HepG2 (cell line): Measurements from ENCODE around the gene TC2N. TPM values are rescaled to one million over a fixed set of nuclear protein-coding genes. Genes with fewer than 3 reads are reported as not detected.

ENCODE experiments used
- ATAC-seq: fragments of 200-7000 bp; cut with Tn5 transposase; 3 replicates; pipeline ENCODE4 v1.9.1; 2020; ENCODE audit warnings: mild to moderate bottlenecking, moderate library complexity
- BruUV-seq: library from RNA; stranded (reverse); fragments of 400-500 nt; replicated peaks from 2 replicates; lab custom pipeline; 2021; lab: Mats Ljungman, UMichigan
- CTCF ChIA-PET: fragments of 300-600 bp; formaldehyde crosslinking; extraction: SDS; loops from one replicate; lab custom pipeline; 2021; ENCODE audit warnings: low total read pairs, inconsistent platforms, low intra/inter-chr PET ratio; lab: Yijun Ruan, JAX
- POLR2A ChIA-PET: fragments of 350-600 bp; sonication (Branson Sonifier 250); formaldehyde crosslinking; loops from one replicate; lab custom pipeline; 2020; ENCODE audit warnings: antibody characterized with exemption, inconsistent platforms; lab: Yijun Ruan, JAX
- DNase-seq: peaks from one replicate; pipeline ENCODE4 v3.0.0-alpha.2; 2015; ENCODE audit warnings: low spot score
- FAIRE-seq: peaks from 3 replicates; lab custom pipeline; 2011; peaks lifted over from hg19 to GRCh38; lab: Jason Lieb, UNC
- H2AFZ ChIP-seq: one replicate; pipeline ENCODE4 v1.6.1; 2011; ENCODE audit warnings: low read length, inconsistent platforms
- H3K27ac ChIP-seq: fragments of 300-600 bp; 3 replicates; pipeline ENCODE4 v1.8.0; 2011; ENCODE audit warnings: mixed run types, mild to moderate bottlenecking, mixed read lengths, low read length, inconsistent platforms; ENCODE audit not compliant: insufficient read depth; ENCODE audit errors: extremely low read length
- H3K27me3 ChIP-seq, 2 experiments: fragments of 200-600 bp in 1 of 2; 2 replicates in 1 of 2; 3 replicates in 1 of 2; pipeline versions ENCODE4 v1.6.0 to v1.8.0; 2011; ENCODE audit warnings: low read length in 2 of 2, mild to moderate bottlenecking in 2 of 2, moderate library complexity in 2 of 2, inconsistent platforms in 1 of 2; ENCODE audit not compliant: insufficient read depth in 2 of 2, control insufficient read depth in 1 of 2
- H3K36me3 ChIP-seq, 2 experiments: fragments of 200-600 bp in 1 of 2; replicated peaks in 1 of 2; 2 replicates in 1 of 2; 3 replicates in 1 of 2; pipeline versions ENCODE4 v1.5.1 to v1.8.0; 2011; ENCODE audit warnings: low read length in 2 of 2, inconsistent platforms in 1 of 2; ENCODE audit not compliant: insufficient read depth in 2 of 2, control insufficient read depth in 1 of 2
- H3K4me1 ChIP-seq: 2 replicates; pipeline ENCODE4 v1.5.1; 2012; ENCODE audit warnings: low read length, inconsistent platforms; ENCODE audit not compliant: insufficient read depth
- H3K4me2 ChIP-seq: 2 replicates; pipeline ENCODE4 v1.6.0; 2011; ENCODE audit warnings: low read depth, low read length, inconsistent platforms
- H3K4me3 ChIP-seq, 3 experiments: fragments of 200-600 bp in 1 of 3; sonication (generic), shearing (Covaris generic) in 1 of 3; replicated peaks in 1 of 3; 2 replicates each; pipeline ENCODE4 v1.5.1; 2011 to 2016; ENCODE audit warnings: low read length in 3 of 3, inconsistent platforms in 2 of 3, low read depth in 2 of 3, mild to moderate bottlenecking in 2 of 3, control low read depth in 1 of 3, mixed read lengths in 1 of 3; ENCODE audit not compliant: insufficient read depth in 1 of 3
- H3K79me2 ChIP-seq: one replicate; pipeline ENCODE4 v1.6.1; 2011; ENCODE audit warnings: low read length, inconsistent platforms; ENCODE audit not compliant: insufficient read depth
- H3K9ac ChIP-seq: 2 replicates; pipeline ENCODE4 v1.6.0; 2011; ENCODE audit warnings: mild to moderate bottlenecking, low read depth, low read length, inconsistent platforms; ENCODE audit not compliant: insufficient read depth
- H3K9me3 ChIP-seq: 2 replicates; pipeline ENCODE4 v1.5.1; 2012; ENCODE audit warnings: mild to moderate bottlenecking, low read length
- H4K20me1 ChIP-seq: 2 replicates; pipeline ENCODE4 v1.6.0; 2011; ENCODE audit warnings: inconsistent platforms, mild to moderate bottlenecking, low read length, moderate library complexity; ENCODE audit not compliant: insufficient read depth
- BRCA1 ChIP-seq: sonication (generic); formaldehyde crosslinking; IDR thresholded peaks from 2 replicates; pipeline ENCODE4 v1.4.0; 2020; ENCODE audit warnings: missing genetic modification reagents
- CENPT ChIP-seq: sonication (generic); formaldehyde crosslinking; IDR thresholded peaks from 2 replicates; pipeline ENCODE4 v1.8.0; 2022; ENCODE audit warnings: low read depth, mild to moderate bottlenecking, moderate library complexity, missing genetic modification reagents
- GTF2F1 ChIP-seq: fragments of 150-350 bp; IDR thresholded peaks from 2 replicates; pipeline ENCODE4 v1.6.1; 2014; ENCODE audit warnings: low read length
- MEF2D ChIP-seq: sonication (generic); formaldehyde crosslinking; IDR thresholded peaks from 2 replicates; pipeline ENCODE4 v1.5.1; 2020; ENCODE audit warnings: mild to moderate bottlenecking, missing genetic modification reagents
- NR2C2 ChIP-seq: sonication (generic); formaldehyde crosslinking; IDR thresholded peaks from 2 replicates; pipeline ENCODE4 v1.4.0; 2020; ENCODE audit warnings: missing genetic modification reagents, mild to moderate bottlenecking, moderate library complexity, borderline replicate concordance
- RFX3 ChIP-seq: IDR thresholded peaks from 2 replicates; pipeline ENCODE4 v1.6.1; 2016; ENCODE audit warnings: missing biosample characterization, missing genetic modification reagents
- SMYD3 ChIP-seq: sonication (generic); formaldehyde crosslinking; IDR thresholded peaks from 2 replicates; pipeline ENCODE4 v1.8.1; 2023; ENCODE audit warnings: mild to moderate bottlenecking, missing genetic modification reagents
- SSRP1 ChIP-seq: IDR thresholded peaks from 2 replicates; pipeline ENCODE4 v1.6.1; 2016; ENCODE audit warnings: control low read depth
- ZFYVE20 ChIP-seq: sonication (generic); formaldehyde crosslinking; IDR thresholded peaks from 2 replicates; pipeline ENCODE4 v1.8.0; 2023; ENCODE audit warnings: low read depth, mild to moderate bottlenecking, moderate library complexity, missing genetic modification reagents, borderline replicate concordance
- ZNF180 ChIP-seq: sonication (generic); formaldehyde crosslinking; IDR thresholded peaks from 2 replicates; pipeline ENCODE4 v1.4.0; 2020; ENCODE audit warnings: low read depth, missing genetic modification reagents, borderline replicate concordance
- in situ Hi-C: cut with HindIII; loops from 2 replicates; pipeline ENCODE4 v1.10.0; 2017; ENCODE audit warnings: low pct_unique_long_range_greater_than_20kb; ENCODE audit not compliant: extremely low pct_ligation_motif_present
- intact Hi-C: fragments of 100-400 bp; cut with micrococcal nuclease; formaldehyde crosslinking; loops from one replicate; pipeline ENCODE4 v1.10.0; 2022; ENCODE audit not compliant: unreplicated experiment
- polyA plus RNA-seq, 8 experiments: library from polyadenylated mRNA; depleted of rRNA in 3 of 8; stranded (reverse) in 7 of 8; unstranded in 1 of 8; fragments of >200 nt; fragmentation: Illumina TruSeq in 4 of 8; extraction: Trizol in 4 of 8; gene quantifications; 2 replicates each; pipeline versions ENCODE4 v1.2.1 to v1.2.3, GENCODE V29; 2011 to 2016; ENCODE audit warnings: low read depth in 4 of 8, missing spikeins in 1 of 8, mixed read lengths in 1 of 8; ENCODE audit not compliant: insufficient read depth in 1 of 8
- total RNA-seq, 5 experiments: library from RNA; depleted of rRNA; stranded (reverse); fragments of >200 nt; fragmentation: Illumina TruSeq; extraction: Trizol; gene quantifications; 2 replicates each; pipeline ENCODE4 v1.2.3, GENCODE V29; 2016; ENCODE audit warnings: low read depth in 1 of 5
- TF ChIP-seq, protein P1 (sequence below): sonication (generic); formaldehyde crosslinking; IDR thresholded peaks from 2 replicates; pipeline ENCODE4 v1.4.0; 2020; ENCODE audit warnings: missing genetic modification reagents, low read depth, mild to moderate bottlenecking, borderline replicate concordance
- TF ChIP-seq, protein P2 (sequence below): sonication (generic); formaldehyde crosslinking; IDR thresholded peaks from 2 replicates; pipeline ENCODE4 v1.5.0; 2020; ENCODE audit warnings: missing genetic modification reagents

Gene TC2N
- total and polyA plus RNA-seq, 2 of the 13 experiments (the other 11 are each of a cell fraction or from before 2014, with no cell fraction given): 0.03 TPM; not detected in 1

DNA sequence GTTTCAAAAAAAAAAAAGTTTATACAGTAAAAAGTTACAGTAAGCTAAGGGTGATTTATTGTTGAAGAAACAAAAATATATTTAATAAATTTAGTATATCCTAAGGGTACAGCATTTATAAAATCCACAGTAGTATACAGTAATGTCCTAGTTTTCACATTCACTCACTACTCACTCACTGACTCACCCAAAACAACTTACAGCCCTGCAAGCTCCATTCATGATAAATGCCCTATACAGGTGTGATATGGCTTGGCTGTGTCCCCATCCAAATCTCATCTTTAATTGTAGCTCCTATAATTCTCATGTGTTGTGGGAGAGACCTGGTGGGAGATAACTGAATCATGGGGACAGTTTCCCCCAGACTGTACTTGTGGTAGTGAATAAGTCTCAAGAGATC is 61.7 kb downstream of the TC2N start:
- intact Hi-C loops (no loop called here), in situ Hi-C loops (no loop called here)
- Histone ChIP-seq H3K27me3 (no peaks in the 10 kb centered on the region), H2AFZ (no peak overlapping the region), H3K9ac (no peak overlapping the region), H3K79me2 (no peaks in the 10 kb centered on the region), H3K4me3 (no peak overlapping the region), H3K36me3 (no peaks in the 10 kb centered on the region), H3K27ac (no peak overlapping the region), H3K4me1 (no peaks in the 10 kb centered on the region), H4K20me1 (no peaks in the 10 kb centered on the region), H3K4me2 (no peak overlapping the region), H3K9me3 (peaks cover 28% of the 10 kb centered on the region)
- no TSS peak for BruUV-seq
- no peak for DNase-seq
- ChIA-PET POLR2A (no interaction called here), CTCF (no interaction called here)
- no peak for FAIRE-seq
- no peak for ATAC-seq
- TF ChIP-seq, protein P1, sequence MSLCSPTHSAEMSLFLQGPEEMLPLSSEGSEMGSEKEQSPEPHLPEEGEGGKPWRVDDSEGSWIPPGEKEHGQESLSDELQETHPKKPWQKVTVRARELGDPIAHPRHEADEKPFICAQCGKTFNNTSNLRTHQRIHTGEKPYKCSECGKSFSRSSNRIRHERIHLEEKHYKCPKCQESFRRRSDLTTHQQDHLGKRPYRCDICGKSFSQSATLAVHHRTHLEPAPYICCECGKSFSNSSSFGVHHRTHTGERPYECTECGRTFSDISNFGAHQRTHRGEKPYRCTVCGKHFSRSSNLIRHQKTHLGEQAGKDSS (CRISPR knock-in tag): no peak
- TF ChIP-seq ZNF180 (CRISPR knock-in tag) (no peak), GTF2F1 (no peak), MEF2D (CRISPR knock-in tag) (no peak), NR2C2 (no peak), CENPT (CRISPR knock-in tag) (no peak), BRCA1 (CRISPR knock-in tag) (no peak), RFX3 (no peak), SSRP1 (no peak), ZFYVE20 (CRISPR knock-in tag) (no peak), SMYD3 (CRISPR knock-in tag) (no peak)
- TF ChIP-seq, protein P2, sequence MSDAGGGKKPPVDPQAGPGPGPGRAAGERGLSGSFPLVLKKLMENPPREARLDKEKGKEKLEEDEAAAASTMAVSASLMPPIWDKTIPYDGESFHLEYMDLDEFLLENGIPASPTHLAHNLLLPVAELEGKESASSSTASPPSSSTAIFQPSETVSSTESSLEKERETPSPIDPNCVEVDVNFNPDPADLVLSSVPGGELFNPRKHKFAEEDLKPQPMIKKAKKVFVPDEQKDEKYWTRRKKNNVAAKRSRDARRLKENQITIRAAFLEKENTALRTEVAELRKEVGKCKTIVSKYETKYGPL (CRISPR knock-in tag): no peak
